HG02870 (cell line): ENCODE results near the gene CKLF.
"Not testable (repeated sequence)": the region's sequence is repeated elsewhere in the genome, so short reads cannot be mapped to it uniquely, and the experiment has no call there.

ENCODE experiments used
- ATAC-seq: cut with Tn5 transposase; IDR thresholded peaks from one replicate; pipeline ENCODE4 v1.9.1; 2021; ENCODE audit warnings: mild to moderate bottlenecking, moderate library complexity; ENCODE audit not compliant: unreplicated experiment

Gene CKLF

GRCh38 chr16:66552286-66553177 is at the start of gene CKLF:
Gene CKLF (plus strand): TSS chr16:66552576. CDS start chr16:66552716, 140 bp downstream.
- ATAC-seq = peak; percentile 61

- ATAC-seq = no peak
Measured at GRCh38 chr16:66503030-66503429, 49.3 kb upstream of the CKLF start.

- ATAC-seq = no peak
Measured at GRCh38 chr16:66503612-66504011, 48.8 kb upstream of the CKLF start.

- ATAC-seq = no peak
Measured at GRCh38 chr16:66507731-66508239, 44.6 kb upstream of the CKLF start.

- no peak for ATAC-seq
Measured at GRCh38 chr16:66508248-66508913, 44.0 kb upstream of the CKLF start.

- ATAC-seq = no peak
Measured at GRCh38 chr16:66508914-66509496, 43.4 kb upstream of the CKLF start.

GRCh38 chr16:66509576-66509975 is 42.8 kb upstream of the CKLF start:
- no peak for ATAC-seq

- ATAC-seq = no peak
Measured at GRCh38 chr16:66510298-66510697, 42.1 kb upstream of the CKLF start.

- no peak for ATAC-seq
Measured at GRCh38 chr16:66510711-66511601, 41.4 kb upstream of the CKLF start.

- ATAC-seq = no peak
Measured at GRCh38 chr16:66511602-66512271, 40.6 kb upstream of the CKLF start.

GRCh38 chr16:66512272-66513110 is 39.9 kb upstream of the CKLF start:
- no peak for ATAC-seq

- no peak for ATAC-seq
Measured at GRCh38 chr16:66513111-66513723, 39.2 kb upstream of the CKLF start.

GRCh38 chr16:66514391-66514790 is 38.0 kb upstream of the CKLF start:
- not testable (repeated sequence) for ATAC-seq

GRCh38 chr16:66514980-66515595 is 37.3 kb upstream of the CKLF start:
- ATAC-seq = not testable (repeated sequence)

- ATAC-seq = no peak
Measured at GRCh38 chr16:66515596-66516508, 36.5 kb upstream of the CKLF start.

GRCh38 chr16:66516509-66516807 is 35.9 kb upstream of the CKLF start:
- no peak for ATAC-seq

- peak; percentile 97 for ATAC-seq
Measured at GRCh38 chr16:66516808-66517585, 35.4 kb upstream of the CKLF start.
